ENCODE results near the gene FOSL1. TPM values are rescaled to one million over a fixed set of nuclear protein-coding genes. Genes with fewer than 3 reads are reported as not detected.

Gene FOSL1
- total and polyA plus RNA-seq, 2 donors from 2014 or later: 0.37 to 3.2 TPM

- FAIRE-seq (no peak), DNase-seq (no peak)
- H3K9me3 ChIP-seq (ENCODE audit: control insufficient read depth in 2 of 3, insufficient read depth in 1 of 3, low read length in 3 of 3): no peaks in the 10 kb centered on the region
- intact Hi-C loops (cut with DNase I): no loop called here
- H3K4me1 ChIP-seq (ENCODE audit: control insufficient read depth in 2 of 3, insufficient read depth in 2 of 3, low read depth in 1 of 3, low read length in 3 of 3): no peaks in the 10 kb centered on the region
- TF ChIP-seq CTCF (IDR thresholded peaks at IDR 0.05; ENCODE audit: borderline replicate concordance, extremely low read depth, insufficient read depth): no peak
- no peaks in the 10 kb centered on the region for H3K27me3 ChIP-seq (ENCODE audit: control insufficient read depth, insufficient read depth, low read length)
- H3K4me3 ChIP-seq (ENCODE audit: low read length in 3 of 3): no peak overlapping the region
- H3K36me3 ChIP-seq (ENCODE audit: control insufficient read depth in 2 of 3, insufficient read depth in 3 of 3, low read length in 3 of 3): no peaks in the 10 kb centered on the region
- H3K27ac ChIP-seq (ENCODE audit: low read depth in 2 of 2, low read length in 2 of 2): no peak overlapping the region
- H3K9ac ChIP-seq (ENCODE audit: low read length in 3 of 3): no peak overlapping the region
These were observed 55.8 kb downstream of the FOSL1 start for GRCh38 chr11:65844231-65844872.

- Histone ChIP-seq H3K9ac (ENCODE audit: low read length in 3 of 3) (no peak overlapping the region), H3K4me1 (ENCODE audit: control insufficient read depth in 2 of 3, insufficient read depth in 2 of 3, low read depth in 1 of 3, low read length in 3 of 3) (no peaks in the 10 kb centered on the region), H3K9me3 (ENCODE audit: control insufficient read depth in 2 of 3, insufficient read depth in 1 of 3, low read length in 3 of 3) (no peaks in the 10 kb centered on the region), H3K27ac (ENCODE audit: low read depth in 2 of 2, low read length in 2 of 2) (no peak overlapping the region), H3K4me3 (ENCODE audit: low read length in 3 of 3) (no peak overlapping the region), H3K27me3 (ENCODE audit: control insufficient read depth, insufficient read depth, low read length) (no peaks in the 10 kb centered on the region), H3K36me3 (ENCODE audit: control insufficient read depth in 2 of 3, insufficient read depth in 3 of 3, low read length in 3 of 3) (no peaks in the 10 kb centered on the region)
- intact Hi-C loops (cut with DNase I): no loop called here
- DNase-seq (no peak), FAIRE-seq (no peak)
- TF ChIP-seq CTCF (IDR thresholded peaks at IDR 0.05; ENCODE audit: borderline replicate concordance, extremely low read depth, insufficient read depth): no peak
These were observed 56.4 kb downstream of the FOSL1 start for GRCh38 chr11:65843811-65844210.

- no peak overlapping the region for H3K27ac ChIP-seq (ENCODE audit: low read depth in 2 of 2, low read length in 2 of 2)
- H3K4me3 ChIP-seq (ENCODE audit: low read length in 3 of 3): no peak overlapping the region
- H3K9ac ChIP-seq (ENCODE audit: low read length in 3 of 3): no peak overlapping the region
- no peaks in the 10 kb centered on the region for H3K4me1 ChIP-seq (ENCODE audit: control insufficient read depth in 2 of 3, insufficient read depth in 2 of 3, low read depth in 1 of 3, low read length in 3 of 3)
- DNase-seq (no peak), FAIRE-seq (no peak)
- intact Hi-C loops (cut with DNase I): no loop called here
- H3K27me3 ChIP-seq (ENCODE audit: control insufficient read depth, insufficient read depth, low read length): no peaks in the 10 kb centered on the region
- H3K36me3 ChIP-seq (ENCODE audit: control insufficient read depth in 2 of 3, insufficient read depth in 3 of 3, low read length in 3 of 3): no peaks in the 10 kb centered on the region
- TF ChIP-seq CTCF (IDR thresholded peaks at IDR 0.05; ENCODE audit: borderline replicate concordance, extremely low read depth, insufficient read depth): no peak
- H3K9me3 ChIP-seq (ENCODE audit: control insufficient read depth in 2 of 3, insufficient read depth in 1 of 3, low read length in 3 of 3): no peaks in the 10 kb centered on the region
These were observed 58.0 kb downstream of the FOSL1 start for GRCh38 chr11:65842144-65842543.

Other genes starting within 250 kb of the FOSL1 start
- 81.6 TPM for gene RELA, start 237.5 kb downstream of the FOSL1 start, total RNA-seq
- gene RELA, start 237.5 kb downstream of the FOSL1 start, polyA plus RNA-seq (ENCODE audit: insufficient read depth, low read depth, low replicate concordance): 34.8 TPM
- 74.7 TPM for gene KAT5, start 188.1 kb downstream of the FOSL1 start, total RNA-seq
- 68.4 TPM for gene KAT5, start 188.1 kb downstream of the FOSL1 start, polyA plus RNA-seq (ENCODE audit: insufficient read depth, low read depth, low replicate concordance)
- gene RNASEH2C, start 179.6 kb downstream of the FOSL1 start, total RNA-seq: 43.7 TPM
- 129 TPM for gene RNASEH2C, start 179.6 kb downstream of the FOSL1 start, polyA plus RNA-seq (ENCODE audit: insufficient read depth, low read depth, low replicate concordance)
- gene AP5B1, start 119.4 kb downstream of the FOSL1 start, total RNA-seq: 18.3 TPM
- gene AP5B1, start 119.4 kb downstream of the FOSL1 start, polyA plus RNA-seq (ENCODE audit: insufficient read depth, low read depth, low replicate concordance): 6.3 TPM
- 6.6 TPM for gene OVOL1, start 113.3 kb downstream of the FOSL1 start, total RNA-seq
- gene OVOL1, start 113.3 kb downstream of the FOSL1 start, polyA plus RNA-seq (ENCODE audit: insufficient read depth, low read depth, low replicate concordance): 6.7 TPM
- gene SNX32, start 66.4 kb downstream of the FOSL1 start, total RNA-seq: 1.0 TPM
- gene SNX32, start 66.4 kb downstream of the FOSL1 start, polyA plus RNA-seq (ENCODE audit: insufficient read depth, low read depth, low replicate concordance): 0.43 TPM
- gene CFL1, start 42.2 kb downstream of the FOSL1 start, total RNA-seq: 705 TPM
- gene CFL1, start 42.2 kb downstream of the FOSL1 start, polyA plus RNA-seq (ENCODE audit: insufficient read depth, low read depth, low replicate concordance): 846 TPM
- gene MUS81, start 40.0 kb downstream of the FOSL1 start, total RNA-seq: 54.9 TPM
- gene MUS81, start 40.0 kb downstream of the FOSL1 start, polyA plus RNA-seq (ENCODE audit: insufficient read depth, low read depth, low replicate concordance): 31.2 TPM
- 64.2 TPM for gene EFEMP2, start 27.6 kb downstream of the FOSL1 start, total RNA-seq
- gene EFEMP2, start 27.6 kb downstream of the FOSL1 start, polyA plus RNA-seq (ENCODE audit: insufficient read depth, low read depth, low replicate concordance): 60.0 TPM
- gene CTSW, start 20.6 kb downstream of the FOSL1 start, total RNA-seq: 3.9 TPM
- 1.3 TPM for gene CTSW, start 20.6 kb downstream of the FOSL1 start, polyA plus RNA-seq (ENCODE audit: insufficient read depth, low read depth, low replicate concordance)
- gene FIBP, start 11.9 kb downstream of the FOSL1 start, total RNA-seq: 58.0 TPM
- gene FIBP, start 11.9 kb downstream of the FOSL1 start, polyA plus RNA-seq (ENCODE audit: insufficient read depth, low read depth, low replicate concordance): 105 TPM
- gene CCDC85B, start 9.7 kb downstream of the FOSL1 start, total RNA-seq: 26.1 TPM
- 31.8 TPM for gene CCDC85B, start 9.7 kb downstream of the FOSL1 start, polyA plus RNA-seq (ENCODE audit: insufficient read depth, low read depth, low replicate concordance)
- gene C11orf68, start 18.7 kb upstream of the FOSL1 start, total RNA-seq: 38.0 TPM
- 52.0 TPM for gene C11orf68, start 18.7 kb upstream of the FOSL1 start, polyA plus RNA-seq (ENCODE audit: insufficient read depth, low read depth, low replicate concordance)
- gene DRAP1, start 19.0 kb upstream of the FOSL1 start, total RNA-seq: 51.2 TPM
- gene DRAP1, start 19.0 kb upstream of the FOSL1 start, polyA plus RNA-seq (ENCODE audit: insufficient read depth, low read depth, low replicate concordance): 150 TPM
- not detected for gene TSGA10IP, start 45.1 kb upstream of the FOSL1 start, total RNA-seq
- gene TSGA10IP, start 45.1 kb upstream of the FOSL1 start, polyA plus RNA-seq (ENCODE audit: insufficient read depth, low read depth, low replicate concordance): not detected
- 48.6 TPM for gene SART1, start 61.3 kb upstream of the FOSL1 start, total RNA-seq
- 48.7 TPM for gene SART1, start 61.3 kb upstream of the FOSL1 start, polyA plus RNA-seq (ENCODE audit: insufficient read depth, low read depth, low replicate concordance)
- gene EIF1AD, start 101.8 kb upstream of the FOSL1 start, total RNA-seq: 37.5 TPM
- gene EIF1AD, start 101.8 kb upstream of the FOSL1 start, polyA plus RNA-seq (ENCODE audit: insufficient read depth, low read depth, low replicate concordance): 17.7 TPM
- gene BANF1, start 102.1 kb upstream of the FOSL1 start, total RNA-seq: 181 TPM
- 186 TPM for gene BANF1, start 102.1 kb upstream of the FOSL1 start, polyA plus RNA-seq (ENCODE audit: insufficient read depth, low read depth, low replicate concordance)
- gene CST6, start 111.6 kb upstream of the FOSL1 start, total RNA-seq: 5.9 TPM
- 1.2 TPM for gene CST6, start 111.6 kb upstream of the FOSL1 start, polyA plus RNA-seq (ENCODE audit: insufficient read depth, low read depth, low replicate concordance)
- 0.76 TPM for gene CATSPER1, start 126.1 kb upstream of the FOSL1 start, total RNA-seq
- not detected for gene CATSPER1, start 126.1 kb upstream of the FOSL1 start, polyA plus RNA-seq (ENCODE audit: insufficient read depth, low read depth, low replicate concordance)
- gene GAL3ST3, start 148.8 kb upstream of the FOSL1 start, total RNA-seq: 2.5 TPM
- gene GAL3ST3, start 148.8 kb upstream of the FOSL1 start, polyA plus RNA-seq (ENCODE audit: insufficient read depth, low read depth, low replicate concordance): 7.6 TPM
- 172 TPM for gene SF3B2, start 152.0 kb upstream of the FOSL1 start, total RNA-seq
- gene SF3B2, start 152.0 kb upstream of the FOSL1 start, polyA plus RNA-seq (ENCODE audit: insufficient read depth, low read depth, low replicate concordance): 114 TPM
- 91.8 TPM for gene PACS1, start 169.9 kb upstream of the FOSL1 start, total RNA-seq
- gene PACS1, start 169.9 kb upstream of the FOSL1 start, polyA plus RNA-seq (ENCODE audit: insufficient read depth, low read depth, low replicate concordance): 23.7 TPM